Trophoblast cell (in vitro differentiated cells and primary cell): ENCODE results near the gene FABP7.

Experiments
- DNase-seq, 2 donors: peaks; one replicate each; pipeline ENCODE4 v3.0.0-alpha.2; 2016
- H2AFZ ChIP-seq: 2 replicates; pipeline ENCODE4 v1.6.1; 2013; ENCODE audit warnings: low read length, moderate library complexity, mild to moderate bottlenecking; ENCODE audit not compliant: insufficient read depth, poor library complexity
- H2AK5ac ChIP-seq: 2 replicates; pipeline ENCODE4 v1.6.1; 2013; ENCODE audit warnings: mild to moderate bottlenecking, low read length
- H2BK120ac ChIP-seq: 2 replicates; pipeline ENCODE4 v1.6.1; 2013; ENCODE audit warnings: low read length, mild to moderate bottlenecking, moderate library complexity; ENCODE audit not compliant: insufficient read depth, poor library complexity
- H2BK12ac ChIP-seq: 2 replicates; pipeline ENCODE4 v1.6.1; 2013; ENCODE audit warnings: mild to moderate bottlenecking, low read length, moderate library complexity
- H2BK5ac ChIP-seq: 2 replicates; pipeline ENCODE4 v1.6.1; 2013; ENCODE audit warnings: low read length, low read depth, moderate library complexity, mild to moderate bottlenecking; ENCODE audit not compliant: poor library complexity
- H3K14ac ChIP-seq: 2 replicates; pipeline ENCODE4 v1.6.1; 2013; ENCODE audit warnings: mild to moderate bottlenecking, low read length
- H3K18ac ChIP-seq: 2 replicates; pipeline ENCODE4 v1.6.1; 2013; ENCODE audit warnings: mild to moderate bottlenecking, low read length
- H3K23ac ChIP-seq: 2 replicates; pipeline ENCODE4 v1.6.1; 2013; ENCODE audit warnings: low read length
- H3K27ac ChIP-seq: 2 replicates; pipeline ENCODE4 v1.5.1; 2013; ENCODE audit warnings: low read depth, mild to moderate bottlenecking, inconsistent platforms, low read length, moderate library complexity
- H3K27me3 ChIP-seq: 2 replicates; pipeline ENCODE4 v1.6.1; 2013; ENCODE audit warnings: inconsistent platforms, mild to moderate bottlenecking, low read length, moderate library complexity; ENCODE audit not compliant: insufficient read depth
- H3K36me3 ChIP-seq, 2 experiments: 1 replicate in 1 of 2; 2 replicates in 1 of 2; pipeline ENCODE4 v1.6.1; 2013; ENCODE audit warnings: low read length in 2 of 2, mild to moderate bottlenecking in 2 of 2, moderate library complexity in 1 of 2; ENCODE audit not compliant: insufficient read depth in 2 of 2, control insufficient read depth in 1 of 2
- H3K4ac ChIP-seq: 2 replicates; pipeline ENCODE4 v1.6.1; 2013; ENCODE audit warnings: low read depth, mild to moderate bottlenecking, low read length, moderate library complexity
- H3K4me1 ChIP-seq, 2 experiments: 1 replicate in 1 of 2; 2 replicates in 1 of 2; pipeline ENCODE4 v1.6.1; 2013; ENCODE audit warnings: low read length in 2 of 2, mild to moderate bottlenecking in 2 of 2, moderate library complexity in 1 of 2; ENCODE audit not compliant: insufficient read depth in 2 of 2, control insufficient read depth in 1 of 2
- H3K4me2 ChIP-seq: 2 replicates; pipeline ENCODE4 v1.6.1; 2013; ENCODE audit warnings: inconsistent platforms, mild to moderate bottlenecking, low read length, moderate library complexity
- H3K4me3 ChIP-seq: 2 replicates; pipeline ENCODE4 v1.5.1; 2013; ENCODE audit warnings: mild to moderate bottlenecking, low read depth, low read length, inconsistent platforms
- H3K79me1 ChIP-seq: one replicate; pipeline ENCODE4 v1.6.1; 2013; ENCODE audit warnings: low read length
- H3K79me2 ChIP-seq: 2 replicates; pipeline ENCODE4 v1.6.1; 2013; ENCODE audit warnings: low read length, mild to moderate bottlenecking; ENCODE audit not compliant: control insufficient read depth, insufficient read depth, poor library complexity
- H3K9ac ChIP-seq: 2 replicates; pipeline ENCODE4 v1.6.1; 2013; ENCODE audit warnings: mild to moderate bottlenecking, low read length
- H3K9me3 ChIP-seq: 2 replicates; pipeline ENCODE4 v1.6.1; 2013; ENCODE audit warnings: low read depth, mild to moderate bottlenecking, control low read depth, inconsistent platforms, low read length; ENCODE audit not compliant: insufficient read depth
- H4K12ac ChIP-seq: 2 replicates; pipeline ENCODE4 v1.6.1; 2013; ENCODE audit warnings: low read depth, mild to moderate bottlenecking, low read length, moderate library complexity
- H4K8ac ChIP-seq: 2 replicates; pipeline ENCODE4 v1.6.1; 2013; ENCODE audit warnings: low read depth, mild to moderate bottlenecking, low read length, moderate library complexity
- H4K91ac ChIP-seq: one replicate; pipeline ENCODE4 v1.6.1; 2013; ENCODE audit warnings: low read depth, mild to moderate bottlenecking, low read length, moderate library complexity
- WGBS: extraction: QIAGEN DNeasy Blood & Tissue Kit; methylation state at CpG from one replicate; pipeline ENCODE4 v1.1.7; 2013; ENCODE audit warnings: missing lambda C conversion rate; ENCODE audit not compliant: insufficient read length, insufficient coverage; ENCODE audit errors: extremely low coverage; 5-methylcytosine and 5-hydroxymethylcytosine counted together

Gene FABP7

DNA sequence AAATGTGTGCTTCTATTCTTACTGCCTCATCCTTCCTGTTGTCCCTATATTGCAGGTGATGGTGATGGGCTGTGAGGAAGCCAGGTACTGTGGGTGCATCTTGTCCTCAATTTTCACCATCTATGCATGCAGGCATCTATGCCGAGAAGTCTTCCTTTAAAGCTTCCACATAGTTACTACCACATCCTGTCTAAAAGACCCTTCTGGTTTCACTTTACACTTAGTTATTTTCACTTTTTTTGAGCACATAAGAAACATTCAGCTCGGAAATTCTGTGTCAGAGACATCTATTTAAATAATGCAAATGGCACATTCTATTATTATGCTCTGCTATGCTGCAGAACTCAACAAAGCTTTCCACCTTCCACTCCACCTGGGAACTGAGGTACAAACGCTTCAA lies 28.2 kb upstream of the FABP7 start:
- H3K14ac ChIP-seq = no peak overlapping the region
- H3K18ac ChIP-seq = no peak overlapping the region
- H3K4me1 ChIP-seq = peaks cover 2 to 4% of the 10 kb centered on the region in 2 experiments
- DNase-seq = no peak
- H4K91ac ChIP-seq = no peak overlapping the region
- peaks cover 2% of the 10 kb centered on the region for H3K79me1 ChIP-seq
- H4K12ac ChIP-seq = no peak overlapping the region
- no peaks in the 10 kb centered on the region for H3K27me3 ChIP-seq
- no peak overlapping the region for H3K4ac ChIP-seq
- H3K79me2 ChIP-seq = no peaks in the 10 kb centered on the region
- no peak overlapping the region for H4K8ac ChIP-seq
- no peak overlapping the region for H2BK5ac ChIP-seq
- no peak overlapping the region for H3K4me2 ChIP-seq
- no peak overlapping the region for H2BK12ac ChIP-seq
- H2AK5ac ChIP-seq = no peak overlapping the region
- no peaks in the 10 kb centered on the region for H3K9me3 ChIP-seq
- no peak overlapping the region for H3K23ac ChIP-seq
- H2BK120ac ChIP-seq = no peak overlapping the region
- no peak overlapping the region for H3K4me3 ChIP-seq
- no CpG with 5 or more reads among the region's 3 CpGs for WGBS
- no peak overlapping the region for H3K27ac ChIP-seq
- H3K36me3 ChIP-seq = no peaks in the 10 kb centered on the region
- H3K9ac ChIP-seq = no peak overlapping the region
- no peak overlapping the region for H2AFZ ChIP-seq

DNA sequence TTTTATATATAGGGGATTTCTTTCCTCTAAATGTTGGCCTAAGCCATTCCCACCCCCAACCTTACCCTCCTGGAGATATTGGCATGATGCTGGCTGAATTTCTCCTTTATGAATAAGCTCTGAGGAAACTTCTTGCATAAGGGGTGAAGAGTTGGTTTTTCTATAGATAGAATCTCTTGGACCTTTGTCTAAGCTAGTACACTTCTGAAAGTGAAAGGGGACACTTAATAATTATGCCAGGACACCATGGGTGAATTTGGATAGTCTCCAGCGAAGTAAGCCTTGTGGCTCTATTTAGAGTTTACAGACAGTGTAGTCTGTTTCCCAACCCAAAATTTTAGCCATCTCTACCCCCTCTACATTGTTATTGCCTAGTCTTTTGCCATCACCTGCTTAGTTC lies 27.1 kb upstream of the FABP7 start:
- DNase-seq = no peak
- WGBS = no CpG with 5 or more reads among the region's 1 CpG
- no peak overlapping the region for H2BK120ac ChIP-seq

DNA sequence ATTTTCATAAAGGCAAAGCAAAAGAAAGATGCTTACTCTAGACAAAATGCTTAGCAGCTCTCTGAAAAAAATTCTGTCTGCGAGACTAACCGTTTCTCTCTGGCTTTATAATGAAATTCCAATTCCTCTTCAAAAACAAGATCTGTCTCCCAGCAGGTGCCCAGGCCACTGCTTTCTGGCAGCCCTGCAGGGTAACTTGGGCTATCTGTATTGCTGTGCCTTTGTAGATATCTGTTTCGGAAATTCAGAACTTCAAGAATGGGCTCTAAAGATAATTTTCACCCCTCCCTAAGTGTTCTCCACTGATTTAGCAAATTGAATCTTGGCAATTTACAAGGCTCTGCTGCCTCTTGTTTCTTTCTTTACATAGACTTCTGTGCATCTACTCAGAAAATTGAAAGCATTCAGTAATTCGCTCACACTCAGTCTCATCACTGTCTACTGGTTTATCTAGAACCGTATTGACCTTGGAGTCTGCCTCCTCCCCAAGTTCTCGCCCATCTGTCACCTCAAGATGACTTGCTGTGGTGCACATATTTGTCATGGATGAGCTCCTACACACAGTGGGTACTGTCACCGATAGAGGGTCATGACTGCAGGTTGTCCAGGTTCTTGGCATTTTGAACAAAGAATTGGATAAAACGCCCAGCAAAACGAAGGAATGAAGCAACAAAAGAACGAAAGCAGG lies 26.4 kb upstream of the FABP7 start:
- Histone ChIP-seq H3K14ac (no peak overlapping the region), H3K27me3 (no peaks in the 10 kb centered on the region), H3K23ac (no peak overlapping the region), H3K36me3 (no peaks in the 10 kb centered on the region), H2BK5ac (no peak overlapping the region), H4K91ac (no peak overlapping the region), H2BK120ac (no peak overlapping the region), H3K4me1 (peaks cover 2 to 4% of the 10 kb centered on the region in 2 experiments), H3K79me2 (no peaks in the 10 kb centered on the region), H4K12ac (no peak overlapping the region), H3K9me3 (no peaks in the 10 kb centered on the region), H4K8ac (no peak overlapping the region), H3K4me3 (no peak overlapping the region), H3K4me2 (no peak overlapping the region), H2AFZ (no peak overlapping the region), H2AK5ac (no peak overlapping the region), H3K18ac (no peak overlapping the region), H3K9ac (no peak overlapping the region), H3K27ac (no peak overlapping the region), H3K4ac (no peak overlapping the region), H3K79me1 (peaks cover 2% of the 10 kb centered on the region), H2BK12ac (no peak overlapping the region)
- WGBS = no CpG with 5 or more reads among the region's 10 CpGs
- no peak for DNase-seq

More for the DNA sequence above, 27.1 kb upstream of the FABP7 start:
- no peak overlapping the region for H3K4me3 ChIP-seq
- H3K27me3 ChIP-seq = no peaks in the 10 kb centered on the region
- no peak overlapping the region for H2AFZ ChIP-seq
- H3K14ac ChIP-seq = no peak overlapping the region
- no peak overlapping the region for H3K9ac ChIP-seq
- no peak overlapping the region for H4K8ac ChIP-seq
- no peaks in the 10 kb centered on the region for H3K9me3 ChIP-seq
- no peak overlapping the region for H2AK5ac ChIP-seq
- no peak overlapping the region for H3K4ac ChIP-seq
- H2BK12ac ChIP-seq = no peak overlapping the region
- peaks cover 2 to 4% of the 10 kb centered on the region in 2 experiments for H3K4me1 ChIP-seq
- no peak overlapping the region for H2BK5ac ChIP-seq
- no peak overlapping the region for H3K23ac ChIP-seq
- H3K79me1 ChIP-seq = peaks cover 2% of the 10 kb centered on the region
- H3K4me2 ChIP-seq = no peak overlapping the region
- no peak overlapping the region for H4K12ac ChIP-seq
- H4K91ac ChIP-seq = no peak overlapping the region
- H3K79me2 ChIP-seq = no peaks in the 10 kb centered on the region
- no peaks in the 10 kb centered on the region for H3K36me3 ChIP-seq
- no peak overlapping the region for H3K27ac ChIP-seq
- H3K18ac ChIP-seq = no peak overlapping the region

DNA sequence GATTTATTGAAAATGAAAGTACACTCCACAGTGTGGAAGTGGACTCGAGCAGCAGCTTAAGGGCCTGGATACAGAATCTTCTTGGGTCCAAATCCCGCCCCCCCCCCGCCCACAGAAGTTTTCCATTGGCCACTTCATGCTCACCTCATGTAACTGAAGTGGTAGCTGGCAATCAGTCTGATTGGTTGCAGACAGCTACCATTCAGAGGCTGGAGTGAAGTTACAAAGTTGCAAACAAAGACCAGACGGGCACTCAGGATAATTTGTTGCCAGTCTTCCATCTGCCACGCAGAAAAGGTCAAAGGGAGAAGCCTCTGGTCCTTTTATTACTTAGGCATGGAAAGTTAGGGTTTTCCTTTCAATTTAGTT lies 25.8 kb upstream of the FABP7 start:
- H3K4me2 ChIP-seq = no peak overlapping the region
- no peak overlapping the region for H4K8ac ChIP-seq
- no peak overlapping the region for H2BK120ac ChIP-seq
- H4K91ac ChIP-seq = no peak overlapping the region
- H3K18ac ChIP-seq = no peak overlapping the region
- H3K9me3 ChIP-seq = no peaks in the 10 kb centered on the region
- no peak overlapping the region for H3K4ac ChIP-seq
- no peak overlapping the region for H3K4me3 ChIP-seq
- H2AK5ac ChIP-seq = no peak overlapping the region
- no peak overlapping the region for H3K9ac ChIP-seq
- no peak overlapping the region for H3K27ac ChIP-seq
- H3K4me1 ChIP-seq = peaks cover 2 to 4% of the 10 kb centered on the region in 2 experiments
- DNase-seq = no peak
- H3K36me3 ChIP-seq = no peaks in the 10 kb centered on the region
- H3K79me1 ChIP-seq = peaks cover 2% of the 10 kb centered on the region
- no peak overlapping the region for H3K14ac ChIP-seq
- no CpG with 5 or more reads among the region's 5 CpGs for WGBS
- H3K27me3 ChIP-seq = no peaks in the 10 kb centered on the region
- H4K12ac ChIP-seq = no peak overlapping the region
- H2AFZ ChIP-seq = no peak overlapping the region
- no peak overlapping the region for H3K23ac ChIP-seq
- no peak overlapping the region for H2BK5ac ChIP-seq
- H2BK12ac ChIP-seq = no peak overlapping the region
- H3K79me2 ChIP-seq = no peaks in the 10 kb centered on the region
